DLD1 (cell line): ENCODE results near the gene DNAJB8.

Experiments
- in situ Hi-C: cut with HindIII; loops from 2 replicates; pipeline ENCODE4 v1.10.0; 2017; ENCODE audit warnings: low sequenced_read_pairs

Gene DNAJB8

DNA sequence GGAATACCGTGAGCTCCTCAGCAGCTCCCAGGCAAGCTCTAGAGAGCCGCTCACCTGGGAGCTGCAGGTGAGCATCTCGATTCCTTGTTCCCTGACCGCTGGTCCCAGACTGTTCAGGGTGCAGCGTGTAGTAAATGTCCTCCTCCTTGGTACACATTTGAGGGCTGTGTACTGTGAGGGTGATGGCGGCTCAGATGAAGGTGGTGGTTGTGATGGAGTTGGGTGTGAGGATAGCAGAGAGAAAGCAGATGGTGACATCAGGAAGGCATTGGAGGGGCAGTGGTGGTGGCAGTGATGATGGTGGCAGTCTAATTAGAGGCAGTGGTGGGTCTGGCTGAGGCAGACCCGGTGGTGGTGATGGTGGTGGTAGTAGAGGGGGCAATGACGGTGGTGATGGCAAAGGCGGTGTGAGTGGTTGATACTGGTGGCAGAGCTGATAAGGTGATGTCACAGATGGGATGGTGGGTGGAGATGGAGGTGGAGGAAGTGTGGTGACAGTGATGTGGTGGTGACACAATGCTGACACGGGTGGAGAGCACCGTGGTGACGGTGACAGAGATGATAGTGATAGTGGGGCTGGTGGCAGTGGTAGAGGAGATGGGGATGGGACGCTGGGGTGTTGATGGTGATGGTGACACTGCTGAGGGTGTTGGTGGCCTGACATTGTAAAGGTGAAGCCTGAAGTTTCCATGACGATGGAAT, at the start of gene DNAJB8:
Gene DNAJB8, minus strand, starts transcription at position 51 of the 702 bp plus-strand sequence. CDS start 3,645 bp downstream, outside the sequence.
- in situ Hi-C loops, result no loop called here

DNA sequence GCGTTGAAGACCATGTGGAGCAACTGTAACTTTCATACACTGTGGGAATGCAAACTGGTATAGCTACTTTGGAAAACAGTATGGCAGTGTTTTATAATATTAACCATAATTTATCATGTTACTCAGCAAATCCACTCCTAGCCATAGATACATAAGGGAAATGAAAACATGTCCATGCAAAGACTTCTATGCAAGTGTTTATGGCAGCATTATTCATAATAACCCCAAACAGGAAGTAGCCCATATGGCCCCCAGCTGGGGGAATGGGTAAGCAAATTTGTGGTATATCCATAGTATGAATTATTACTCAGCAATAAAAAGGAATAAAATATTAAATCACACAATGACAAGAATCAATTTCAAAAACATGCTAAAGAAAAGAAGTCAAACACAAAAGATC, 49.3 kb upstream of the DNAJB8 start:
- in situ Hi-C loops, result no loop called here

DNA sequence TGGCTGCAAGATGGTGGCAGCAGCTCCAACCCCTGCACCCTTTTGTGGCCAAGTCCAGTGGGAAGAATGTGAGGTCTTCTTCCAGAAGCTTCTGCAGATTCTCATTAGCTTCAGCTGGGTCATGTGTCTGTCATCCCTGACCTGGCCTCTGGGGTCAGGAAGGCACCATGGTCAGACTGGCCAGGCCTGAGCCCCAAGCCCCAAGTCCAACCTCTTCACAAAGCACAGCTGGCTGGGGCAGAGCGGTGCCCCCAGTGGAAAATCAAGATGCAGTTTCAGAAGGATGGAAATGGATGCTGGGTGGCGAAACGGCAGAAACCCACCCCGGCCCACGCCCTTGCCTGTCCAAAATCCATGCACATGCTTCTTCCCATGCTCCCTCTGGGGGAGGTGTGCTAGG, 42.2 kb upstream of the DNAJB8 start:
- in situ Hi-C loops, result no loop called here

DNA sequence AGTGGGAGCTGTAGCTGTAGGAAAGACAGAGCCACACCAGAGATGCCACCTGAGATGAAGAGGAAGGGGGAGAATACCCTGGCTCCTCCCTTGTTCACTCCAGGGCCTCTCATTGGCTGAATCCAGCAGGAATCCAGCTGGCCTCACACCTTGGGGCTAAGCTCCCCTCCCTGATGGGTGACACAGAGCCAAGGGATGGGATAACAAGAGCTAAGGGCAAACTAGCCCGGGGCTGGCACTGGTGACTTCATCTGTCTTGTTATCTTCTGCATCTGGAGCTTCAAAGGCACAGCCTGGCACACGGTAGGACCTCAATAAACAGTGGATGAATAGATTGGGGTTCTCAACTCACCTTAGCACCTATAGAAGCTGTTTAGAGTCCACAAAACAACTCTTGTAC, 40.1 kb upstream of the DNAJB8 start:
- in situ Hi-C loops, result no loop called here

DNA sequence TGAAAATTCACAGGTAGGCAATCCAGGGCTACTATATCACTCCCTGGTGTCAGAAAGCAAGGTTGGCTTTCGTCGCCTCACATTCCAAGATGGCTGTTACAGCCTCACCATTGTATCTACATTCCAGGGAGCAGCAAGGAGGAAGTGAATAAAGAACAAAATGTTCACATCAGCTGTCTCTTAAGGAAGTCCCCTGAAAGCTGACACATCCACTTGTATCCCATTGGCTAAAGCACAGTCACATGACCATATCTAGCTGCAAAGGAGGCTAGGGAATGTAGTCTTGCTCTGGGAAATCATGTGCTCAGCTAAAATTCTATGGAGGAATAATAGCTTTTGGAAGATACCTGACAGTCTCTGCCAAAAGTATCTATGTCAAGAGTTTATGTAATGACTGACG, 39.1 kb upstream of the DNAJB8 start:
- in situ Hi-C loops, result no loop called here

DNA sequence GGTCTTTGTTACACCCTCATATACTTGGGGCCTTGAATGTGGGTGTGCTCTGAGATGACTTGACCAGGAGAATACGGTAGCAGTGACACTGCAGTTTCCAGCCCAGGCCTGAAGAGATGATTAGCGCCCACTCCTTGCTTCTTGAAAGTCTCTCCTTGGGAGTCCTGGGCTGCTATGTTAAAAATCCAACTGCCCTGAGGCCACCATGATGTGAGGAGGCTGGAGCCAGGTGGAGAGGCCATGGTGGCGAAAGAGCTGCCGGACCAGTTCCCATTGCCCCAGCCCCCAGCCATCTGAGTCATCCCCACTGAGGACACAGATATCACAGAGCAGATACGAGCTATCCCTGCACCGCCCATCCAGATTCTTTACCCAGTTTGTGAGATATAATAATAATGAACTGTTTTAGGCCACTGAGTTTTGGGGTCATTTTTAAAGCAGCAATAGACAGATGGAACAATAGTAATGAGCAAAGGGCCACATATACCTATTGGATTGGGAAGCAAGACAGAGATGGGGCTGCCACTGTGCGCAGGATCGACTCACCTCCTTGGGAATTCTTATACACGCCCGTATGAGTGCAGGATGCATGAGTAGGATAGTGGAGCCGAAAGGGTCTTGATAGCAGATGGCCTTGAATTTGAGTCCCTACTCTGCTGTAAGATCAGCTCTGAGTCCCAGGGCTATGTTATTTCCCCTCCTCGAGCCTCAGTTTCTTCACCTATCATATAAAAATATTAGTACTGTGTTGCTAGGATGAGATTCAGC, 38.5 kb upstream of the DNAJB8 start:
- in situ Hi-C loops, result no loop called here

DNA sequence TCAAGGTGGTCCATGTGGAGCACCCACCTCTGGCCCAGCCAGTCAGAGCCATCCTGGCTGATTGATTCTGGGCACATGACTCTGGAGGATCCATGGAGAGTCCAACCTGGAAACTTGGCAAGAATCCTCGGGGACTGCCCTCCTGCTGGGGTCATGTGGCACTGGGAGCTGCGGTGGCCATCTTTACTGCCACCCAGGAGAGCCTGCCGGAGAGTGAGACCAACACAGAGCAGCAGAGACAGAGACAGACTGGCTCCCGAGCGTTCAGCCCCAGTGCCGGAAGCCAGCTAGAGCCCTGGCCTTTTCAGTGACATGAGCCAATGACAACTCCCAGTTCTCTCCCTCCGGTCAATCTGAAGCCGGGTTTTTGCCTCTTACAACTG, 37.8 kb upstream of the DNAJB8 start:
- in situ Hi-C loops, result no loop called here

DNA sequence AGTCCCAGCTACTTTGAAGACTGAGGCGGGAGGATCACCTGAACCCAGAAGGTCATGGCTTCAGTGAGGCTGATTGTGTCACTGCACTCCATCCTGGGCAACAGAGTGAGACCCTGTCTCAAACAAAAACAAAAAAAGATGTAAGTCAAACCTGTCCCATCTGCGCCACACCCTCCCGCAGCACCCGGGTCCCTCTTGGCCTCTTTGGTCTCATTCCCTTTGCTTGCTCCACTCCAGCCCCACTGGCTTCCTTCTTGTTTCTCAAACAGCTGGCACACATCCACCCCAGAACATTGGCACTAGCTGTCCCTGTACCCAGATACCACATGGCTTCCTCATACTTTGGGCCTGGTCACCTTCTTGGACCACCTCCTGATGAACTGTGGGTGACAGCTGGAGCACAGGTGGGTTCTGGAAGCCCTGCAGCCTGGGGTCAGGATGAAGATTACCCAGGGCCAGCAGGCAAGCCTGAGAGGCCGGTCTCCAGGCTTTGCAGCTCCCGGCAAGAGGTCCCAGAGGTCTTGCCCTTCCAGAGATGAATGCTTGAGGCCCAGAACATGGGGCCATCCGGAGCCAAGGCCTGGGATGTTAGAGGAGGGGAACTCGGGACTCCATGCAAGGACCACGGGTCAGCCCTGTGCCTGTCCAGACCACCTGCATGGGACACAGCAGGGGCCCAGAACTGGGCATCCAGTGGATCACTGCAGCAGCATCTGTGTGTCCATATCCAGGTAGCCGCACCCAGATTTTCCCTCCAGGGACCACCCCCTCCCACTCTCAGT, 37.3 kb upstream of the DNAJB8 start:
- in situ Hi-C loops, result no loop called here

DNA sequence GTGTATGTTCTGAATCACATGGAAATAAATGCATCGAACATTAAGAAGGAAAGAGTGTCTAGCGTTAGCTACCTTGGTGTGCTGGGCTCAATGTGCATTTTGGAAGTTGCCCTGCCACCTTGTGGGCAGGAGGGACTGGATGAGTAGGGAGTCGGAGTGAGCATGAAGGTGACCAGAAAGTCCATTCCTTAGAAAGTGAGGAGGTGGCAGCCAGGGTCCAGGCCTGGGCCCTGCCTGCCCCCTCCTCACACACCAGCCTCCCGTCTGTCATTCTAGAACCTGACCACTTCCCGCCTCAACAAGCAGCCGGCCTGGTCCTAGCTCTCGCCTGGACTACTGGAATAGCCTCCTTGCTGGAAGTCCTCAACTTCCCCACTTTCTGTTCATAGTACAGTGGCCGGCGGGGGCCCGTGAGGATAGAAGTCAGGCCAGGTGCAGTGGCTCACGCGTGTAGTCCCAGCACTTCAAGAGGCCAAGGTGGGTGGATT, 36.5 kb upstream of the DNAJB8 start:
- in situ Hi-C loops, result no loop called here

DNA sequence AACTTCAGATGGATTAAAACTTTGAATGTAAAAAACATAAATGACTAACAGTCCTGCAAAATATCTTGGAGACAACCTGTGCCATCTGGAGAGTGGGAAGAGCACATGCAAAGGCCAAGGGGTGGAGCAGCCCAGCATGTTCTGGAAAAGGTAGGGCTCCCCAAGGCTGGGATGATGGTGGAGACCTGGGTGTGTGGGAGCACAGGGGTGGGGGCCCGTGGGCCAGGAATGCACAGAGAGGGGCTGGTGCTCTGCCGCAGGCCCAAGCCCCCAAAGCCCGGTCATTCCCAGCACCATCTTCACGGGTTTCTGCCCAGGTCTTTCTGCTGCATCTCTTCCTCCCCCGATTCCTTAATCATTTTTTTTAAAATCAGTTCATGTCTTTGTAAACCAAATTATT, 36.0 kb upstream of the DNAJB8 start:
- in situ Hi-C loops, result no loop called here

DNA sequence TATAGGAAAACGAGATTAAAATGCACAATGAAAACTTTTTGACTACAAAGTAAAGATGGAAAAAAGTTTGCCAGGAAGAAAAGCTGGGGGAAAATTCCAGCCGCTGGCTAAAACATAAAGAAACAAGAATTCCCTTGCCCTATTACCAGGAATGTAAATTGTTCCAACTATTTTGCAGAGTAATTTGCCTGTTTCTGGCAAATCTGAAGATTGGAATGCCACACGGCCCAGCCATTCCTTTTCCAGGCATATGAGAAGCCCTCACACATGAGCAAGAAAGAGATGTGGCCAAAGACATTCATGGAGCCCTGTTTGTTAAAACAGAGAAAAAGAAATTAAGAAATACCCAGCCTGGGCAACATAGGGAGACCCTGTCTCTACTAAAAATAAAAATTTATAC, 34.7 kb upstream of the DNAJB8 start:
- in situ Hi-C loops, result no loop called here

DNA sequence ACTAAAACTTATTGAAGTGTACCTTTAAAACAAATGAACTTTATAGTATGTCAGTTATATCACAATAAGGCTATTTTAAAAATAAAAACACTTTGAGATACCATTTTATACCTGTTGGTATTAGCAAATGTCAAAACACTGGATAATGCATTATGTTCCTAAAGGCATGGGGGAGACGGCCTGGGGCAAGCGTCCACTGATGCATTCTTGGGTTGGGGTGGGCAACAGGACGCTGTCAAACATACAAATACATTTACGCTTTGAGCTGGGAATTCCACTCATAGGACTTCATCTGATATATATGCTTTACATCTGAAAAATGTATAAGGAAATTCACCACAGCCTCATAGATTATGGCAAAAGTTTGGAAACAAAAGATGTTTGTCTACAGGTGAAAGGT, 33.9 kb upstream of the DNAJB8 start:
- in situ Hi-C loops, result no loop called here

DNA sequence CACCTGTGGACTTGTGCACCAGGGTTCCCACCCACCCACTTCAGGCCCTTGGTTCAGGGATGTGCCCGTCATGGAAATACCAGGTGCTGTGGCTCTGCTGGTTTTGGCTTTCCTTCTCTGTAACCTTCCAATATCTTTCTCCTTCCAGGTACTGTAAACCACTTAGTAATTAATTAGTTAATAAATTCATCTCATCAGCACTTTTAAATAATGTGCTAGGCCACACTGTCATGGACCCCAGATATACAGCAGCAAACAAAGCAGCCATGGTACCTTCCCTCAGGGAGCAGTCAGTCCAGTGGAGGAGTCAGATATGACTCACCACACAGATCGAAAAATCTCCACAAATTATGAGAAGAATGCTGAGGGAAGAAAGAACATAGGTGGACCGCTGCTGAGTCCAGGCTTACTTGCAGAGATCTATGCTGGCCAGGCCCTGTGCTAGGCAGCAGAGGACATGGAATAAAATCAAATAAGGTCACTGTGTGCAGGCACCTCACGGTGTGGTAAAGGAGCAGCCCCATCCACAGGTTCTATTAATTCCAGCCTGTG, 33.1 kb upstream of the DNAJB8 start:
- in situ Hi-C loops, result no loop called here

DNA sequence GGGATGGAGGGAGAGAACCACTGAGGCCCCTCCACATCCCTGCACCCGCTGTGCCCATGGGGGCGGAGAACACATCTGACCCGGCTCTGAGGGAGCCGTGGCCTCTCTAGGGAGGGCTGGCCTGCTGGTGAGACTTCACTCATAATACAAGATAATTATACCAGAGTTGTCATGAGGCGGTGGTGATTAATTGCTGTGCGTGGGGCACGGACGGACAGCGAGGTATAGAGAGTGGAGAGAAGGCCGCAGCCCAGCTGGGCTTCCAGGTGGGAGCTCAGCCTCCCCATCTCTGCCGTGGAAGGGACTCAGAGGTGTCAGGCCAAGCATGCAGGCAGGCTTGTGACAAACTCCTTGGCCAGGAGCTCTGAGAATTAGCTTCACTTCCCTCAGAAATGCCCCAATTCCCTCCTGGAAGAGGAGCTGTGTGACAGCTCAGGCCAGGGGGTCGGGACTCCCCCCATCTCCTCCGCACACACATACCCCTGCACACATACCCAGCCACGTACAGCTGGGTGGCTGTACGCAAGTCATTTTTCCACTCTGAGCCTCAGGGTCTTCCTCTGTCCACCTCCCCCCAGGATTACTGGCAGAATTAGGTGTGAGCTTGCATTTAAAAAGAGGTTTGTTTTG, 32.3 kb upstream of the DNAJB8 start:
- in situ Hi-C loops, result no loop called here

DNA sequence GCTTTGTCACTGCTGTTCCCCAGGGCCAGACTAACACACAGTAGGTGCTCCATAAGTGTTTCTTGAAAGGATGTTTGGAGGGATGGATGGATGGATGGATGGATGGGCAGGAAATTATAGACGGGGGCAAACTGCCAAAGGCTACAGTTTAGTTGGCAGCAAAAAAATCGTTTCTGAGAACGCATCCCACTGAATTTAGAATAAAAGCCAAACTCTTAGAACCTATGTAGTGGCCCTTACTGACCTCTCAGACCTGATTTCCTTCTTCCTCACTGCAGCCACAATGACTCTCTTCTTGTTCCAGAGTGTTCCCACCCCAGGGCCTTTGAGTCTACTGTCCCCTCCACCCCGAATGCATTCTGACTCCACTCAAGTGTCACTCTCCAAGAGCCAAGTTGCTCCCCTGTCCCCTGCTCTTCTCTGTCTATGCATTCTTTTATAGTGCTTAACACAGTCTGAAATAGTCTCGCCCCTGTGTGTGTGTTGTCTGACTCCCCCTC, 31.5 kb upstream of the DNAJB8 start:
- in situ Hi-C loops, result no loop called here

DNA sequence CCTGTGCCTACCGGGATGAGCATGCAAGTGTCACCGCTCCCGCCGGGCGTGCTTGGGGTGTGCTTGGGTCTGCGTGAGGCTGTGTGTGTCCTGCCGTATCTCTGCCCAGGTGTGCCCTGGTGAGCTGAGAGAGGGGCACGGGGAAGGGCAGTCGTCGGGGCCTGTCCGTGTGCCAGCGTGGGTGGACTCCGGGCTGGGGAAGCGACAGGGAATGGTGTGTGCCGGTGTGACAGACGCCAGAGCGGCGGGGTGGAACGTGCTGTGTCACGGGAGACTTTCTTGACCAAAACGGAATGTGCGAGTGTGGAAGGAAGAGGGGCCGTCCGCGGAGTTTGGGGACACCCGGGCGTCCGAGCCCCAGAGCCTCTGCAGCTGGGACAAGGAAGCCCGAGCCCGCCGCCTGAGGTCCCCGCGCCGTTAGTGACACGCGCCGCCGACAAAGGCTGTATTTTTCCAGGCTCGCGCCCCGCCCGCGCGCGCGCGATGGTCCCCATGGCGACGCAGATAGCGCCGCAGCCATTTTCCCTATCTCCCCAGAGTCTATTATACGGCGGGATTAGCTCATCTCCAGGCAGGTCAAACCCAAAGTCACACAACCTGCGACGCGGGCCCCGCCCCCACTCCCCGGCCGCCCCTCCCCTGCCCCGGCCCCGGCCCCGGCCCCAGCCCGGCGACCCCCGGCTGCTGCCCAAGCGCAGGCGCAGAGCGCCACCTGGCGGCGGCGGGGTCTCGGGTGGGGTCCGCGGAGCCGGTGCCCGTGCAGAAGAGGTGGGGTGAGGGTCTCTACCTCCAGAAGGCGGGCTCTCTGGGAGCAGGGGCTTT, 30.8 kb upstream of the DNAJB8 start:
- in situ Hi-C loops, result no loop called here

DNA sequence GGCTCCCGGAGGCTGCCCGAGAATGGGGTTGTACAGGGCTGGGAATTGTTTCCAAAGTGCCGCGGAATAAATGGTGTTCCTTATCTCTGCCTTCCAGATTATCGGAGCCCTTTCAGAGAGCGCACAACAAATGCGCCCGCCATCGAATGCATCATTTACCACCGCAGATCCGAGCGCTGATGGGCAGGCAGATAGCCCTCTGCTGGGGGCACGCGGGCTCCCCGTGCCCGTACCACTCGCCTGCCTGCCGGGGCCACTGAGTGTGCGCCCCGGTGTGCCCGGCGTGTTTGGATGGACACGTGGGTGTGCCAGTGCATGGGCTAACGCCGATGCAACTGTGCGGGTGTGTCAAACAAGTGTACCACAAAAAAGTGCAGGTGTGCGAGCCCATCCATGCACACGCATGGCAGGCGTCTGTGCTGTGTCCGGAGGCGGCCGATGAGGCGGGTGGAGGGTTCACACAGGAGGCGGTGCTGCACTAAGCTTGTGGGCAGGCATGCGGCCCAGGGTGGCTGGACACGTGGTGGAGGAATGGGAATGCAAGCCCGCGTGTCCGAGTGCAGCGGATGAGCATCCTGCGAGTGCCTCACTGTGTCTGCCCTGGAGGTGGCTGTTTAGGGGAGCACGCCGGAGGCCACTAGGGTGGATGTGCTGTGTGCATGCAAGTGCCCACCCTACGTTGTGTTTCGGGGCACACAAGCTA, 30.1 kb upstream of the DNAJB8 start:
- in situ Hi-C loops, result no loop called here

DNA sequence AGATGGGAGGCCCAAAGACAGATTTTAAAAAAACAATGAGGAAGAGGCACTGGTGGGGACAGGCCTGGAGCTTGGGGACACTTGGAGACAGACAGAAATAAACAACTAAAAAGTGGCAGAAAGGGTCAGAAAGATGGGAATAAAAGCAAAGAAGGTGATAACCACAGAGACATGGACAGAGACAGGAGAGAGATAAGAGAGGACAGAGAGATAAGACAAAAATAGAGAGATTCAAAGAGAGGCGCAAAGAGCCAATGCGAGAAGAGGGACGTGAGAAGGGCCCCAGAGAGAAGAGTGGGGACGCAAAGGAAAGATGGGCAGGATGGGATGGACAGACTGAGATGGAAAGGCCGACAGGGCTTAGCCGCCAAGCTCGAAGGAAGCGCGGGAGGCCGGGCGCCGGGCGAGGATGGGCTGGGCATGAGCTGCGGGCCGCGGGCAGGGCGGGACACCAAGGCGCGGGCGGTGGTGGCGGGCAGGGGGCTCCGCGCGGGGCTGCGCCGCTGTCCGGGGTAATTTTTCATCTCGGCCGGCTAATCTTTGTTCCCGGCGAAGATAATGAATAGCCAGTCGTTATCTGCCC, 29.4 kb upstream of the DNAJB8 start:
- in situ Hi-C loops, result no loop called here

DNA sequence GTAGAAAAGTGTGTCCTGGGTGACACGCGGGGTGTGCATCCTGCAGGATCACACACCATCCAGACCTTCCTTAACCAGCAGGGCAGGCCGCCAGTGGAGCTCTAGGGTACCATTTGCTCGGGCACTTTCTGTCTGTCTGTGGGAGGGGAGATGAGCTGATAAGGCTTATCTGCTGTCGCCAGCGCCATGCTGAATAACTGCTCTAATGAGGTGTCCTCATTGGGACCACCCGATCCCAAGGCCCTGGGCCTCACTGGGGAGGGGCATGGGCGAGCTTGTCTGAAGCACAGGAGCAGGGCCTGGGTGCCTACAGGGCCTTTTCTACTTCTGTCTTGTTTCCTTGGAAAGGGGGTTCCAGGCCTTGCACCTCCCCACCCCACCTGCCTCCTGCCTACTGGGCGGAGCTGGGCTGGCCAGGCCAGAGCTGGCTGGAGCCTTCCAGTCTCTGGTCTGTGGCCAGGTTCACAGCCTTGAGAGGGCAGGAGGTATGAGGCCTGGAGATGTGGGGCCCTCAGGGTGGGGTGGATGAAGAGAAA, 28.8 kb upstream of the DNAJB8 start:
- in situ Hi-C loops, result no loop called here
